ENCODE measurements around the gene AAK1.

DNA sequence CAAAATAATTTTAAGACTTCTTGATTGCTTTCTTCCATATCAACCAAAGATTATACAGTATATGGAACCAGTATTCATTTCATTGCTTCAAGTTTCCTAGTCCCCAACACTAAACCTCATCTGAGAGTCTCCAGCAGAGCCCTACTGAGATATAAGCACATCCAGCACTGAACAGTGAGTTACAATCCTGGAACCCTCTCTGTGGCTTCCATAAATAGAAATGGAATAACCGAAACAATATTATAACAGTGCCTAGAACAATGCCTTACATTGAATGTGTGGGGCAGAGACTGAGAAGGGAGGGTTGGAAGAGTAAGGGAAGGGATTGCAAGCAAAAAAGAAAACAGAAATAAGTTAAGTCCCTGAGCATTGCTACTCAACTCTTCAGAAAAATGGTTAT is 18.9 kb downstream of the AAK1 start:
- TF ChIP-seq, protein P1, sequence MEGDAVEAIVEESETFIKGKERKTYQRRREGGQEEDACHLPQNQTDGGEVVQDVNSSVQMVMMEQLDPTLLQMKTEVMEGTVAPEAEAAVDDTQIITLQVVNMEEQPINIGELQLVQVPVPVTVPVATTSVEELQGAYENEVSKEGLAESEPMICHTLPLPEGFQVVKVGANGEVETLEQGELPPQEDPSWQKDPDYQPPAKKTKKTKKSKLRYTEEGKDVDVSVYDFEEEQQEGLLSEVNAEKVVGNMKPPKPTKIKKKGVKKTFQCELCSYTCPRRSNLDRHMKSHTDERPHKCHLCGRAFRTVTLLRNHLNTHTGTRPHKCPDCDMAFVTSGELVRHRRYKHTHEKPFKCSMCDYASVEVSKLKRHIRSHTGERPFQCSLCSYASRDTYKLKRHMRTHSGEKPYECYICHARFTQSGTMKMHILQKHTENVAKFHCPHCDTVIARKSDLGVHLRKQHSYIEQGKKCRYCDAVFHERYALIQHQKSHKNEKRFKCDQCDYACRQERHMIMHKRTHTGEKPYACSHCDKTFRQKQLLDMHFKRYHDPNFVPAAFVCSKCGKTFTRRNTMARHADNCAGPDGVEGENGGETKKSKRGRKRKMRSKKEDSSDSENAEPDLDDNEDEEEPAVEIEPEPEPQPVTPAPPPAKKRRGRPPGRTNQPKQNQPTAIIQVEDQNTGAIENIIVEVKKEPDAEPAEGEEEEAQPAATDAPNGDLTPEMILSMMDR (IDR thresholded peaks at IDR 0.05; ENCODE audit: insufficient read depth, low read depth, low read length), result no peak
- no peak for TF ChIP-seq EZH2 (IDR thresholded peaks at IDR 0.05; ENCODE audit: insufficient read depth, low read length)

Measured in astrocyte (in vitro differentiated cells and primary cell).